LNCaP clone FGC (cell line): ENCODE data around the gene MUC21.
"Not testable (repeated sequence)": the region's sequence is repeated elsewhere in the genome, so short reads cannot be mapped to it uniquely, and the experiment has no call there.

ENCODE experiments used
- DNase-seq: peaks from one replicate; pipeline ENCODE4 v3.0.0-alpha.2; 2011; ENCODE audit warnings: low read depth
- H3K4me3 ChIP-seq: 2 replicates; pipeline ENCODE4 v1.5.1; 2011; ENCODE audit warnings: mild to moderate bottlenecking, low read depth, low read length, control low read depth
- CTCF ChIP-seq: IDR thresholded peaks from 2 replicates; pipeline ENCODE4 v1.5.1; 2012; ENCODE audit warnings: mild to moderate bottlenecking; ENCODE audit not compliant: control insufficient read depth, insufficient read depth; ENCODE audit errors: extremely low read depth

The MUC21 gene

GRCh38 chr6:31007694-31008093 lies 24.2 kb downstream of the MUC21 start:
- no peak overlapping the region for H3K4me3 ChIP-seq
- TF ChIP-seq CTCF, result no peak
- DNase-seq, result no peak

- H3K4me3 ChIP-seq, result no peak overlapping the region
- TF ChIP-seq CTCF, result no peak
- DNase-seq, result no peak
These were observed 24.6 kb downstream of the MUC21 start for GRCh38 chr6:31008165-31008564.

GRCh38 chr6:31009731-31010130 lies 26.2 kb downstream of the MUC21 start:
- no peak for DNase-seq
- no peak overlapping the region for H3K4me3 ChIP-seq
- TF ChIP-seq CTCF, result no peak

- no peak for TF ChIP-seq CTCF
- no peak within 1 kb of the TSS for H3K4me3 ChIP-seq
- no peak for DNase-seq
These were observed 27.0 kb downstream of the MUC21 start, which contains the start of gene MUC22 for GRCh38 chr6:31010393-31011060. TSS of gene MUC22 (plus strand) at chr6:31010474. CDS start at chr6:31010707, 233 bp downstream.

GRCh38 chr6:31011153-31011552 lies 27.6 kb downstream of the MUC21 start:
- no peak for DNase-seq
- no peak overlapping the region for H3K4me3 ChIP-seq
- no peak for TF ChIP-seq CTCF

- no peak overlapping the region for H3K4me3 ChIP-seq
- no peak for DNase-seq
- TF ChIP-seq CTCF, result no peak
These were observed 33.3 kb downstream of the MUC21 start for GRCh38 chr6:31016659-31017299.

GRCh38 chr6:31017436-31017835 lies 33.9 kb downstream of the MUC21 start:
- DNase-seq, H3K4me3 ChIP-seq: not testable (repeated sequence)
